Immature natural killer cell (primary cell): ENCODE results near the gene DDX1. TPM values are rescaled to one million over a fixed set of nuclear protein-coding genes. Genes with fewer than 3 reads are reported as not detected.
"Not testable (repeated sequence)": the region's sequence is repeated elsewhere in the genome, so short reads cannot be mapped to it uniquely, and the experiment has no call there.

Experiments used
- DNase-seq, 3 donors: peaks; one replicate each; pipeline ENCODE4 v3.0.0; 2022; ENCODE audit warnings: mixed read lengths in 1 of 3
- H3K27ac Mint-ChIP-seq, 6 donors: one replicate each; pipeline ENCODE4 v1.8.0; 2020; ENCODE audit warnings: mixed read lengths in 6 of 6, mild to moderate bottlenecking in 5 of 6, inconsistent platforms in 4 of 6, moderate library complexity in 3 of 6
- H3K27me3 Mint-ChIP-seq, 3 donors: one replicate each; pipeline ENCODE4 v1.8.0; 2020 to 2021; ENCODE audit warnings: low read depth in 3 of 3, mild to moderate bottlenecking in 3 of 3, mixed read lengths in 3 of 3, moderate library complexity in 3 of 3, inconsistent platforms in 1 of 3
- H3K36me3 Mint-ChIP-seq, 3 donors: one replicate each; pipeline ENCODE4 v1.8.0; 2020; ENCODE audit warnings: mixed read lengths in 3 of 3, inconsistent platforms in 2 of 3, mild to moderate bottlenecking in 2 of 3
- H3K4me1 Mint-ChIP-seq, 2 donors: one replicate each; pipeline ENCODE4 v1.8.0; 2020; ENCODE audit warnings: inconsistent platforms in 2 of 2, mild to moderate bottlenecking in 2 of 2, mixed read lengths in 2 of 2, moderate library complexity in 1 of 2
- H3K4me3 Mint-ChIP-seq, 5 donors: one replicate each; pipeline ENCODE4 v1.8.0; 2020; ENCODE audit warnings: mild to moderate bottlenecking in 5 of 5, mixed read lengths in 5 of 5, inconsistent platforms in 3 of 5, moderate library complexity in 3 of 5
- H3K9me3 Mint-ChIP-seq, 6 donors: one replicate each; pipeline ENCODE4 v1.8.0; 2020; ENCODE audit warnings: mild to moderate bottlenecking in 6 of 6, mixed read lengths in 6 of 6, inconsistent platforms in 4 of 6, moderate library complexity in 3 of 6
- polyA plus RNA-seq, 3 donors: library from polyadenylated mRNA; unstranded; fragments of 300-500 nt; fragmentation: Illumina TruSeq; gene quantifications; one replicate each; pipeline ENCODE4 v1.2.3, GENCODE V29; 2021

DDX1 gene
- polyA plus RNA-seq, 3 donors from 2014 or later: 34.1 to 51.9 (median 47.9) TPM

- Mint-ChIP-seq H3K27ac (no peak overlapping the region), H3K9me3 (no peaks in the 10 kb centered on the region), H3K4me3 (no peak overlapping the region), H3K4me1 (peaks cover 0 to 8% of the 10 kb centered on the region in 2 donors), H3K27me3 (no peaks in the 10 kb centered on the region), H3K36me3 (peaks cover 23 to 63% (median 39%) of the 10 kb centered on the region in 3 donors)
- DNase-seq: no peak
Observed at GRCh38 chr2:15607709-15608391, 16.2 kb downstream of the DDX1 start.

GRCh38 chr2:15608392-15608761 is 16.7 kb downstream of the DDX1 start:
- no peak overlapping the region for H3K27ac Mint-ChIP-seq
- peaks cover 20 to 60% (median 37%) of the 10 kb centered on the region in 3 donors for H3K36me3 Mint-ChIP-seq
- no peaks in the 10 kb centered on the region for H3K9me3 Mint-ChIP-seq
- DNase-seq: no peak
- H3K4me3 Mint-ChIP-seq: no peak overlapping the region
- peaks cover 1 to 8% of the 10 kb centered on the region in 2 donors for H3K4me1 Mint-ChIP-seq
- H3K27me3 Mint-ChIP-seq: no peaks in the 10 kb centered on the region

GRCh38 chr2:15609341-15610042 is 17.8 kb downstream of the DDX1 start:
- H3K27ac Mint-ChIP-seq: no peak overlapping the region
- H3K4me3 Mint-ChIP-seq: no peak overlapping the region
- no peaks in the 10 kb centered on the region for H3K9me3 Mint-ChIP-seq
- H3K36me3 Mint-ChIP-seq: peaks cover 16 to 58% (median 35%) of the 10 kb centered on the region in 3 donors
- no peaks in the 10 kb centered on the region for H3K27me3 Mint-ChIP-seq
- no peak for DNase-seq
- peaks cover 3 to 8% of the 10 kb centered on the region in 2 donors for H3K4me1 Mint-ChIP-seq

- Mint-ChIP-seq H3K27me3 (no peaks in the 10 kb centered on the region), H3K9me3 (no peaks in the 10 kb centered on the region), H3K27ac (no peak overlapping the region), H3K4me1 (peaks cover 3 to 17% of the 10 kb centered on the region in 2 donors), H3K36me3 (peaks cover 19 to 58% (median 30%) of the 10 kb centered on the region in 3 donors), H3K4me3 (no peak overlapping the region)
- DNase-seq: no peak
Observed at GRCh38 chr2:15610430-15610952, 18.8 kb downstream of the DDX1 start.

- peaks cover 22 to 46% (median 26%) of the 10 kb centered on the region in 3 donors for H3K36me3 Mint-ChIP-seq
- not testable (repeated sequence) for H3K4me3 Mint-ChIP-seq, DNase-seq, H3K9me3 Mint-ChIP-seq, H3K27ac Mint-ChIP-seq, H3K27me3 Mint-ChIP-seq
- H3K4me1 Mint-ChIP-seq: peaks cover 3 to 17% of the 10 kb centered on the region in 2 donors
Observed at GRCh38 chr2:15612101-15612500, 20.4 kb downstream of the DDX1 start.

- Mint-ChIP-seq H3K27ac (peak overlapping the region in 1 of 6 donors; percentile 12), H3K4me1 (peaks cover 3 to 17% of the 10 kb centered on the region in 2 donors), H3K27me3 (no peaks in the 10 kb centered on the region), H3K36me3 (peaks cover 13 to 36% (median 22%) of the 10 kb centered on the region in 3 donors), H3K9me3 (no peaks in the 10 kb centered on the region), H3K4me3 (no peak overlapping the region)
- DNase-seq: no peak
Observed at GRCh38 chr2:15613736-15614429, 22.2 kb downstream of the DDX1 start.

GRCh38 chr2:15614545-15615300 is 23.1 kb downstream of the DDX1 start:
- Mint-ChIP-seq H3K36me3 (peaks cover 15 to 35% (median 19%) of the 10 kb centered on the region in 3 donors), H3K9me3 (no peaks in the 10 kb centered on the region), H3K4me3 (no peak overlapping the region), H3K4me1 (peaks cover 3 to 17% of the 10 kb centered on the region in 2 donors), H3K27ac (peak overlapping the region in 1 of 6 donors; percentile 12), H3K27me3 (no peaks in the 10 kb centered on the region)
- no peak for DNase-seq

- H3K36me3 Mint-ChIP-seq: peaks cover 14 to 32% (median 21%) of the 10 kb centered on the region in 3 donors
- no peak for DNase-seq
- peak overlapping the region in 1 of 6 donors; percentile 12 for H3K27ac Mint-ChIP-seq
- no peak overlapping the region for H3K4me3 Mint-ChIP-seq
- H3K27me3 Mint-ChIP-seq: no peaks in the 10 kb centered on the region
- H3K4me1 Mint-ChIP-seq: peaks cover 3 to 11% of the 10 kb centered on the region in 2 donors
- no peaks in the 10 kb centered on the region for H3K9me3 Mint-ChIP-seq
Observed at GRCh38 chr2:15615301-15615920, 23.7 kb downstream of the DDX1 start.

GRCh38 chr2:15616429-15616828 is 24.8 kb downstream of the DDX1 start:
- Mint-ChIP-seq H3K4me1 (peaks cover 3 to 9% of the 10 kb centered on the region in 2 donors), H3K4me3 (no peak overlapping the region), H3K27me3 (no peaks in the 10 kb centered on the region), H3K9me3 (no peaks in the 10 kb centered on the region), H3K27ac (no peak overlapping the region), H3K36me3 (peaks cover 14 to 33% (median 21%) of the 10 kb centered on the region in 3 donors)
- no peak for DNase-seq

- Mint-ChIP-seq H3K4me3 (no peak overlapping the region), H3K36me3 (peaks cover 14 to 34% (median 21%) of the 10 kb centered on the region in 3 donors)
Observed at GRCh38 chr2:15616850-15617777, 25.4 kb downstream of the DDX1 start.

GRCh38 chr2:15617778-15618448 is 26.2 kb downstream of the DDX1 start:
- Mint-ChIP-seq H3K9me3 (no peaks in the 10 kb centered on the region), H3K4me3 (no peak overlapping the region), H3K27me3 (no peaks in the 10 kb centered on the region), H3K4me1 (peaks cover 3 to 9% of the 10 kb centered on the region in 2 donors), H3K27ac (no peak overlapping the region), H3K36me3 (peaks cover 14 to 41% (median 27%) of the 10 kb centered on the region in 3 donors)
- DNase-seq: no peak

More at GRCh38 chr2:15616850-15617777, 25.4 kb downstream of the DDX1 start:
- peaks cover 3 to 9% of the 10 kb centered on the region in 2 donors for H3K4me1 Mint-ChIP-seq
- H3K9me3 Mint-ChIP-seq: no peaks in the 10 kb centered on the region
- DNase-seq: no peak
- no peak overlapping the region for H3K27ac Mint-ChIP-seq
- H3K27me3 Mint-ChIP-seq: no peaks in the 10 kb centered on the region

- H3K4me3 Mint-ChIP-seq: no peak overlapping the region
- H3K9me3 Mint-ChIP-seq: no peaks in the 10 kb centered on the region
- H3K27me3 Mint-ChIP-seq: no peaks in the 10 kb centered on the region
- peaks cover 1 to 9% of the 10 kb centered on the region in 2 donors for H3K4me1 Mint-ChIP-seq
- H3K36me3 Mint-ChIP-seq: peaks cover 15 to 42% (median 28%) of the 10 kb centered on the region in 3 donors
- H3K27ac Mint-ChIP-seq: no peak overlapping the region
- DNase-seq: no peak
Observed at GRCh38 chr2:15618449-15618855, 26.8 kb downstream of the DDX1 start.
